Measurements from ENCODE around the gene TRIM56. TPM values are rescaled to one million over a fixed set of nuclear protein-coding genes. Genes with fewer than 3 reads are reported as not detected.
"Not testable (repeated sequence)": the region's sequence is repeated elsewhere in the genome, so short reads cannot be mapped to it uniquely, and the experiment has no call there.

TRIM56 gene
- total RNA-seq, 1 donor from 2014 or later = 1.4 TPM

DNA sequence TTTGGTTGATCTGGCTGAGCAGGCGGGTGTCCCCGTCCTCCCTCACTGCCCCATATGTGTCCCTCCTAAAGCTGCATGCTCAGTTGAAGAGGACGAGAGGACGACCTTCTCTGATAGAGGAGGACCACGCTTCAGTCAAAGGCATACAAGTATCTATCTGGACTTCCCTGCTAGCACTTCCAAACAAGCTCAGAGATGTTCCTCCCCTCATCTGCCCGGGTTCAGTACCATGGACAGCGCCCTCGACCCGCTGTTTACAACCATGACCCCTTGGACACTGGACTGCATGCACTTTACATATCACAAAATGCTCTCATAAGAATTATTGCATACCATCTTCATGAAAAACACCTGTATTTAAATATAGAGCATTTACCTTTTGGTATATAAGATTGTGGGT, 26.9 kb upstream of the TRIM56 start:
- H3K27ac Mint-ChIP-seq = peak overlapping the region; percentile 51
- H3K79me2 ChIP-seq (ENCODE audit: low read depth) = no peaks in the 10 kb centered on the region
- no peaks in the 10 kb centered on the region for H3K4me1 ChIP-seq
- H4K20me1 ChIP-seq (ENCODE audit: low read depth) = peaks cover 6% of the 10 kb centered on the region
- H3K9me3 ChIP-seq (ENCODE audit: low read depth) = no peaks in the 10 kb centered on the region
- no peak overlapping the region for H3K4me3 ChIP-seq
- peaks cover 36% of the 10 kb centered on the region for H3K27me3 Mint-ChIP-seq (ENCODE audit: insufficient read depth, low read depth)
- no peak overlapping the region for H3K9ac ChIP-seq
- H3K4me1 Mint-ChIP-seq = no peaks in the 10 kb centered on the region
- H3K9me3 Mint-ChIP-seq = no peaks in the 10 kb centered on the region
- TF ChIP-seq EZH2phosphoT487 (IDR thresholded peaks at IDR 0.05) = no peak
- TF ChIP-seq CTCF (IDR thresholded peaks at IDR 0.05) = no peak
- no peak for TF ChIP-seq EZH2 (IDR thresholded peaks at IDR 0.05)
- H3K4me3 Mint-ChIP-seq = peak overlapping the region; percentile 19
- H3K36me3 ChIP-seq = no peaks in the 10 kb centered on the region
- H3K27me3 ChIP-seq = peaks cover 53% of the 10 kb centered on the region
- H2AFZ ChIP-seq (replicated peaks) = no peak overlapping the region
- peak; percentile 86 for DNase-seq (ENCODE audit: low spot score)
- no peak overlapping the region for H3K4me2 ChIP-seq
- no peaks in the 10 kb centered on the region for H3K36me3 Mint-ChIP-seq
- H3F3A ChIP-seq (ENCODE audit: low read depth) = peaks cover 5% of the 10 kb centered on the region
- no peak overlapping the region for H3K27ac ChIP-seq

GRCh38 chr7:101059620-101059942, 25.7 kb upstream of the TRIM56 start:
- Histone ChIP-seq H3K4me1 (no peaks in the 10 kb centered on the region), H3K9me3 (ENCODE audit: low read depth) (no peaks in the 10 kb centered on the region), H3F3A (ENCODE audit: low read depth) (peaks cover 5% of the 10 kb centered on the region), H3K9ac (no peak overlapping the region), H3K4me3 (no peak overlapping the region), H3K27ac (no peak overlapping the region), H3K27me3 (peaks cover 48% of the 10 kb centered on the region), H2AFZ (replicated peaks) (no peak overlapping the region), H3K36me3 (no peaks in the 10 kb centered on the region), H3K79me2 (ENCODE audit: low read depth) (no peaks in the 10 kb centered on the region), H3K4me2 (no peak overlapping the region), H4K20me1 (ENCODE audit: low read depth) (peaks cover 6% of the 10 kb centered on the region)
- Mint-ChIP-seq H3K27ac (no peak overlapping the region), H3K9me3 (no peaks in the 10 kb centered on the region), H3K27me3 (ENCODE audit: insufficient read depth, low read depth) (peaks cover 30% of the 10 kb centered on the region), H3K4me3 (no peak overlapping the region), H3K4me1 (no peaks in the 10 kb centered on the region), H3K36me3 (no peaks in the 10 kb centered on the region)
- DNase-seq (ENCODE audit: low spot score) = no peak
- TF ChIP-seq CTCF (IDR thresholded peaks at IDR 0.05) (peak; percentile 2), EZH2phosphoT487 (IDR thresholded peaks at IDR 0.05) (no peak), EZH2 (IDR thresholded peaks at IDR 0.05) (no peak)

DNA sequence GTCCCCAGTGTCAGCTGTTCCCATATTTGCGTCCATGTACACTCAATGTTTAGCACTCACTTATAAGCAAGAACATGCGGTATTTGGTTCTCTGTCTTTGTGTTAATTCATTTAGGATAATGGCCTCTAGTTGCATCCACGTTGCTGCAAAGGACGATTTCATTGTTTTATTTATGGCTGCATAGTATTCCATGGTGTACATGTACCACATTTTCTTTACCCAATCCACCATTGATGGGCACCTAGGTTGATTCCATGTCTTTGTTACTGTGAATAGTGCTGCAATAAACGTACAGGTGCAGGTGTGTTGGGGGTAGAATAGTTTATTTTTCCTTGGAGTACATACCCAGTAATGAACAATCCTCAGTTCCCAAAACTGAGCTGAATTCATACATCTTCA, 24.3 kb upstream of the TRIM56 start:
- Histone ChIP-seq H3K27me3 (peaks cover 34% of the 10 kb centered on the region), H3K4me2 (no peak overlapping the region), H3K9me3 (ENCODE audit: low read depth) (no peaks in the 10 kb centered on the region), H2AFZ (replicated peaks) (no peak overlapping the region), H3K36me3 (no peaks in the 10 kb centered on the region), H3K4me3 (no peak overlapping the region), H3K4me1 (peaks cover 2% of the 10 kb centered on the region), H3K27ac (no peak overlapping the region), H3F3A (ENCODE audit: low read depth) (peaks cover 5% of the 10 kb centered on the region), H4K20me1 (ENCODE audit: low read depth) (peaks cover 6% of the 10 kb centered on the region), H3K79me2 (ENCODE audit: low read depth) (no peaks in the 10 kb centered on the region), H3K9ac (no peak overlapping the region)
- no peak for TF ChIP-seq EZH2phosphoT487 (IDR thresholded peaks at IDR 0.05)
- no peak for TF ChIP-seq CTCF (IDR thresholded peaks at IDR 0.05)
- TF ChIP-seq EZH2 (IDR thresholded peaks at IDR 0.05) = no peak
- Mint-ChIP-seq H3K36me3 (no peaks in the 10 kb centered on the region), H3K27ac (no peak overlapping the region), H3K27me3 (ENCODE audit: insufficient read depth, low read depth) (peaks cover 23% of the 10 kb centered on the region), H3K4me1 (peaks cover under 1% of the 10 kb centered on the region), H3K9me3 (no peaks in the 10 kb centered on the region), H3K4me3 (no peak overlapping the region)
- no peak for DNase-seq (ENCODE audit: low spot score)

- H2AFZ ChIP-seq (replicated peaks); H4K20me1 ChIP-seq (ENCODE audit: low read depth); H3K27ac Mint-ChIP-seq; H3K36me3 Mint-ChIP-seq; H3K9ac ChIP-seq; H3K79me2 ChIP-seq (ENCODE audit: low read depth); H3K27ac ChIP-seq; DNase-seq (ENCODE audit: low spot score); H3K4me3 Mint-ChIP-seq; H3K9me3 Mint-ChIP-seq; H3K4me2 ChIP-seq; H3K36me3 ChIP-seq; H3K4me3 ChIP-seq; H3F3A ChIP-seq (ENCODE audit: low read depth); H3K9me3 ChIP-seq (ENCODE audit: low read depth): not testable (repeated sequence)
- Mint-ChIP-seq H3K4me1 (peaks cover 10% of the 10 kb centered on the region), H3K27me3 (ENCODE audit: insufficient read depth, low read depth) (peaks cover 11% of the 10 kb centered on the region)
- Histone ChIP-seq H3K27me3 (peaks cover 11% of the 10 kb centered on the region), H3K4me1 (peaks cover 10% of the 10 kb centered on the region)
Measured at GRCh38 chr7:101064176-101064550, 21.1 kb upstream of the TRIM56 start.

DNA sequence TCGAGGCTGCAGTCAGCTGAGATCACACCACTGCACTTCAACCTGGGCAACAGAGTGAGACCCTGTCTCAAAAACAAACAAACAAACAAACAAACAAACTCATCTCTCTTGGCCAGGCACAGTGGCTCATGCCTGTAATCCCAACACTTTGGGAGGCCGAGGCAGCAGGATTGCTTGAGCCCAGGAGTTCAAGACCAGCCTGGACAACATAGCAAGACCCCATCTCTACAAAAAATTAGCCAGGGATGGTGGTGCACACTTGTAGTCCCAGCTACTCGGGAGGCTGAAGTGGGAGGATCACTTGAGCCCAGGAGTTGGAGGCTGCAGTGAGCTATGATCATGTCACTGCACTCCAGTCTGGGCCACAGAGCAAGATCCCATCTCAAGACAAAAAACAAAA, 20.1 kb upstream of the TRIM56 start:
- H3K4me1 ChIP-seq = peaks cover 10% of the 10 kb centered on the region
- not testable (repeated sequence) for H4K20me1 ChIP-seq (ENCODE audit: low read depth); H3K27ac Mint-ChIP-seq; H3K4me3 ChIP-seq; H3K27me3 ChIP-seq; DNase-seq (ENCODE audit: low spot score); H3K9ac ChIP-seq; H3K9me3 ChIP-seq (ENCODE audit: low read depth); H3K36me3 ChIP-seq; H3K27me3 Mint-ChIP-seq (ENCODE audit: insufficient read depth, low read depth); H3K4me3 Mint-ChIP-seq; H3F3A ChIP-seq (ENCODE audit: low read depth); H3K79me2 ChIP-seq (ENCODE audit: low read depth); H3K36me3 Mint-ChIP-seq; H3K27ac ChIP-seq; H3K9me3 Mint-ChIP-seq; H3K4me2 ChIP-seq; H2AFZ ChIP-seq (replicated peaks)
- H3K4me1 Mint-ChIP-seq = peaks cover 10% of the 10 kb centered on the region
